A549 (cell line): Measurements from ENCODE around the gene KCNMA1.

ENCODE experiments used
- ESRRA ChIP-seq: fragments of 150-350 bp; IDR thresholded peaks from 2 replicates; pipeline ENCODE4 v1.6.1; 2014; ENCODE audit warnings: mild to moderate bottlenecking, low read length, borderline replicate concordance
- NR3C1 ChIP-seq: fragments of >200 bp; sonication (Bioruptor Twin); formaldehyde crosslinking; IDR thresholded peaks from 3 replicates; pipeline ENCODE4 v1.6.1; 2017
- POLR2A ChIP-seq: IDR thresholded peaks from 2 replicates; pipeline ENCODE4 v1.6.1; 2012; ENCODE audit warnings: mild to moderate bottlenecking, low read length
- SMC3 ChIP-seq: fragments of >200 bp; sonication (Bioruptor Twin); formaldehyde crosslinking; IDR thresholded peaks from 3 replicates; pipeline ENCODE4 v1.6.1; 2018; ENCODE audit warnings: inconsistent platforms
- TF ChIP-seq, protein P1 (sequence below): fragments of >200 bp; sonication (Bioruptor Twin); formaldehyde crosslinking; IDR thresholded peaks from 3 replicates; pipeline ENCODE4 v1.5.1; 2016
- TF ChIP-seq, protein P2 (sequence below): IDR thresholded peaks from 2 replicates; pipeline ENCODE4 v1.6.1; 2012
- TF ChIP-seq, protein P3 (sequence below): fragments of 250-450 bp; sonication (Bioruptor Pico); IDR thresholded peaks from 2 replicates; pipeline ENCODE4 v1.5.0; 2021; ENCODE audit warnings: mild to moderate bottlenecking, moderate library complexity, borderline replicate concordance
- TF ChIP-seq, protein P4 (sequence below): fragments of 200-600 bp; sonication (generic); IDR thresholded peaks from 2 replicates; pipeline ENCODE4 v1.6.1; 2016; ENCODE audit warnings: antibody characterized with exemption, mild to moderate bottlenecking, moderate library complexity
- TF ChIP-seq, protein P5 (sequence below): fragments of 450-650 bp; IDR thresholded peaks from 2 replicates; pipeline ENCODE4 v1.6.1; 2014; ENCODE audit warnings: antibody characterized with exemption
- TF ChIP-seq, protein P6 (sequence below): IDR thresholded peaks from 2 replicates; pipeline ENCODE4 v1.6.1; 2012

DNA sequence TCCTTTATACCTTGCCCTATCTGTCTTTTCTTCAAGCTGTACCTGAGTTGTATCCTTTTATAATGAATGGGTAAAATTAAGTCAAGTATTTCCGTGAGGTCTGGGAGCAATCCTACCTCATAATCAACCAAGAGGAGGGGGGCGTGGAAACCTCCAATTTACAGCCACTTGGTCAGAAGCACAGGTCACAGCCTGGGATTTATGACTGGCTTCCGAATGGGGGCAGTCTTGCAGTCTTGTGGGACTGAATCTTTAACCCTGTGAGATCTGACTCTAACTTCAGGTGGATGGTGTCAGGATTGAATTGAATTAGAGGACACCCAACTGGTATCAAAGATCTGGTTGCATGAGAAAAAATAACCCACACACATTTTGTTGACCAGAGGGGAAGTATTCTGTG lies 23.5 kb upstream of the KCNMA1 start:
- TF ChIP-seq, protein P1, sequence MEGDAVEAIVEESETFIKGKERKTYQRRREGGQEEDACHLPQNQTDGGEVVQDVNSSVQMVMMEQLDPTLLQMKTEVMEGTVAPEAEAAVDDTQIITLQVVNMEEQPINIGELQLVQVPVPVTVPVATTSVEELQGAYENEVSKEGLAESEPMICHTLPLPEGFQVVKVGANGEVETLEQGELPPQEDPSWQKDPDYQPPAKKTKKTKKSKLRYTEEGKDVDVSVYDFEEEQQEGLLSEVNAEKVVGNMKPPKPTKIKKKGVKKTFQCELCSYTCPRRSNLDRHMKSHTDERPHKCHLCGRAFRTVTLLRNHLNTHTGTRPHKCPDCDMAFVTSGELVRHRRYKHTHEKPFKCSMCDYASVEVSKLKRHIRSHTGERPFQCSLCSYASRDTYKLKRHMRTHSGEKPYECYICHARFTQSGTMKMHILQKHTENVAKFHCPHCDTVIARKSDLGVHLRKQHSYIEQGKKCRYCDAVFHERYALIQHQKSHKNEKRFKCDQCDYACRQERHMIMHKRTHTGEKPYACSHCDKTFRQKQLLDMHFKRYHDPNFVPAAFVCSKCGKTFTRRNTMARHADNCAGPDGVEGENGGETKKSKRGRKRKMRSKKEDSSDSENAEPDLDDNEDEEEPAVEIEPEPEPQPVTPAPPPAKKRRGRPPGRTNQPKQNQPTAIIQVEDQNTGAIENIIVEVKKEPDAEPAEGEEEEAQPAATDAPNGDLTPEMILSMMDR: no peak
- TF ChIP-seq, protein P2, sequence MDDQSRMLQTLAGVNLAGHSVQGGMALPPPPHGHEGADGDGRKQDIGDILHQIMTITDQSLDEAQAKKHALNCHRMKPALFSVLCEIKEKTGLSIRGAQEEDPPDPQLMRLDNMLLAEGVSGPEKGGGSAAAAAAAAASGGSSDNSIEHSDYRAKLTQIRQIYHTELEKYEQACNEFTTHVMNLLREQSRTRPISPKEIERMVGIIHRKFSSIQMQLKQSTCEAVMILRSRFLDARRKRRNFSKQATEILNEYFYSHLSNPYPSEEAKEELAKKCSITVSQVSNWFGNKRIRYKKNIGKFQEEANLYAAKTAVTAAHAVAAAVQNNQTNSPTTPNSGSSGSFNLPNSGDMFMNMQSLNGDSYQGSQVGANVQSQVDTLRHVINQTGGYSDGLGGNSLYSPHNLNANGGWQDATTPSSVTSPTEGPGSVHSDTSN: no peak
- TF ChIP-seq, protein P3, sequence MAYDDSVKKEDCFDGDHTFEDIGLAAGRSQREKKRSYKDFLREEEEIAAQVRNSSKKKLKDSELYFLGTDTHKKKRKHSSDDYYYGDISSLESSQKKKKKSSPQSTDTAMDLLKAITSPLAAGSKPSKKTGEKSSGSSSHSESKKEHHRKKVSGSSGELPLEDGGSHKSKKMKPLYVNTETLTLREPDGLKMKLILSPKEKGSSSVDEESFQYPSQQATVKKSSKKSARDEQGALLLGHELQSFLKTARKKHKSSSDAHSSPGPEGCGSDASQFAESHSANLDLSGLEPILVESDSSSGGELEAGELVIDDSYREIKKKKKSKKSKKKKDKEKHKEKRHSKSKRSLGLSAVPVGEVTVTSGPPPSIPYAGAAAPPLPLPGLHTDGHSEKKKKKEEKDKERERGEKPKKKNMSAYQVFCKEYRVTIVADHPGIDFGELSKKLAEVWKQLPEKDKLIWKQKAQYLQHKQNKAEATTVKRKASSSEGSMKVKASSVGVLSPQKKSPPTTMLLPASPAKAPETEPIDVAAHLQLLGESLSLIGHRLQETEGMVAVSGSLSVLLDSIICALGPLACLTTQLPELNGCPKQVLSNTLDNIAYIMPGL (CRISPR knock-in tag): no peak
- TF ChIP-seq, protein P4, sequence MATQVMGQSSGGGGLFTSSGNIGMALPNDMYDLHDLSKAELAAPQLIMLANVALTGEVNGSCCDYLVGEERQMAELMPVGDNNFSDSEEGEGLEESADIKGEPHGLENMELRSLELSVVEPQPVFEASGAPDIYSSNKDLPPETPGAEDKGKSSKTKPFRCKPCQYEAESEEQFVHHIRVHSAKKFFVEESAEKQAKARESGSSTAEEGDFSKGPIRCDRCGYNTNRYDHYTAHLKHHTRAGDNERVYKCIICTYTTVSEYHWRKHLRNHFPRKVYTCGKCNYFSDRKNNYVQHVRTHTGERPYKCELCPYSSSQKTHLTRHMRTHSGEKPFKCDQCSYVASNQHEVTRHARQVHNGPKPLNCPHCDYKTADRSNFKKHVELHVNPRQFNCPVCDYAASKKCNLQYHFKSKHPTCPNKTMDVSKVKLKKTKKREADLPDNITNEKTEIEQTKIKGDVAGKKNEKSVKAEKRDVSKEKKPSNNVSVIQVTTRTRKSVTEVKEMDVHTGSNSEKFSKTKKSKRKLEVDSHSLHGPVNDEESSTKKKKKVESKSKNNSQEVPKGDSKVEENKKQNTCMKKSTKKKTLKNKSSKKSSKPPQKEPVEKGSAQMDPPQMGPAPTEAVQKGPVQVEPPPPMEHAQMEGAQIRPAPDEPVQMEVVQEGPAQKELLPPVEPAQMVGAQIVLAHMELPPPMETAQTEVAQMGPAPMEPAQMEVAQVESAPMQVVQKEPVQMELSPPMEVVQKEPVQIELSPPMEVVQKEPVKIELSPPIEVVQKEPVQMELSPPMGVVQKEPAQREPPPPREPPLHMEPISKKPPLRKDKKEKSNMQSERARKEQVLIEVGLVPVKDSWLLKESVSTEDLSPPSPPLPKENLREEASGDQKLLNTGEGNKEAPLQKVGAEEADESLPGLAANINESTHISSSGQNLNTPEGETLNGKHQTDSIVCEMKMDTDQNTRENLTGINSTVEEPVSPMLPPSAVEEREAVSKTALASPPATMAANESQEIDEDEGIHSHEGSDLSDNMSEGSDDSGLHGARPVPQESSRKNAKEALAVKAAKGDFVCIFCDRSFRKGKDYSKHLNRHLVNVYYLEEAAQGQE: no peak
- TF ChIP-seq NR3C1 (no peak), POLR2A (no peak), SMC3 (no peak), ESRRA (no peak)
- TF ChIP-seq, protein P5, sequence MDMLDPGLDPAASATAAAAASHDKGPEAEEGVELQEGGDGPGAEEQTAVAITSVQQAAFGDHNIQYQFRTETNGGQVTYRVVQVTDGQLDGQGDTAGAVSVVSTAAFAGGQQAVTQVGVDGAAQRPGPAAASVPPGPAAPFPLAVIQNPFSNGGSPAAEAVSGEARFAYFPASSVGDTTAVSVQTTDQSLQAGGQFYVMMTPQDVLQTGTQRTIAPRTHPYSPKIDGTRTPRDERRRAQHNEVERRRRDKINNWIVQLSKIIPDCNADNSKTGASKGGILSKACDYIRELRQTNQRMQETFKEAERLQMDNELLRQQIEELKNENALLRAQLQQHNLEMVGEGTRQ: no peak
- TF ChIP-seq, protein P6, sequence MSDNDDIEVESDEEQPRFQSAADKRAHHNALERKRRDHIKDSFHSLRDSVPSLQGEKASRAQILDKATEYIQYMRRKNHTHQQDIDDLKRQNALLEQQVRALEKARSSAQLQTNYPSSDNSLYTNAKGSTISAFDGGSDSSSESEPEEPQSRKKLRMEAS: no peak
